Subcutaneous abdominal adipose tissue (tissue), 5 donors: ENCODE results near the gene PBX3.

ENCODE experiments used
- H3K27ac ChIP-seq: one replicate; pipeline ENCODE4 v1.7.0; 2013; ENCODE audit warnings: low read depth, mild to moderate bottlenecking, inconsistent platforms, low read length, moderate library complexity
- H3K27me3 ChIP-seq, 5 donors: one replicate each; pipeline ENCODE4 v1.7.0; 2013; ENCODE audit warnings: low read length in 5 of 5, inconsistent platforms in 1 of 5; ENCODE audit not compliant: control insufficient read depth in 5 of 5, insufficient read depth in 4 of 5
- H3K36me3 ChIP-seq, 5 donors: one replicate each; pipeline ENCODE4 v1.7.0; 2013; ENCODE audit warnings: low read length in 5 of 5; ENCODE audit not compliant: control insufficient read depth in 5 of 5, insufficient read depth in 5 of 5
- H3K4me1 ChIP-seq, 5 donors: one replicate each; pipeline ENCODE4 v1.7.0; 2013; ENCODE audit warnings: low read length in 5 of 5, mild to moderate bottlenecking in 3 of 5, moderate library complexity in 1 of 5; ENCODE audit not compliant: control insufficient read depth in 5 of 5, insufficient read depth in 5 of 5
- H3K4me3 ChIP-seq, 5 donors: one replicate each; pipeline ENCODE4 v1.7.0; 2013; ENCODE audit warnings: low read length in 5 of 5, low read depth in 1 of 5
- H3K9ac ChIP-seq, 5 donors: one replicate each; pipeline ENCODE4 v1.7.0; 2013; ENCODE audit warnings: low read length in 5 of 5, mild to moderate bottlenecking in 4 of 5, moderate library complexity in 3 of 5
- H3K9me3 ChIP-seq, 5 donors: one replicate each; pipeline ENCODE4 v1.7.0; 2013; ENCODE audit warnings: low read length in 5 of 5; ENCODE audit not compliant: control insufficient read depth in 5 of 5
- donor health status: healthy.
- donor health status: healthy.
- donor health status: healthy.
- donor health status: healthy.
- donor health status: healthy.

PBX3 gene

GRCh38 chr9:125889476-125890419, 142.6 kb downstream of the PBX3 start:
- H3K27ac ChIP-seq, result no peak overlapping the region
- H3K9ac ChIP-seq, result peak overlapping the region; percentile 32 to 75 (median 74)
- H3K4me3 ChIP-seq, result peak overlapping the region; percentile 74 to 88 (median 87)
- H3K36me3 ChIP-seq, result no peaks in the 10 kb centered on the region
- no peaks in the 10 kb centered on the region for H3K9me3 ChIP-seq
- H3K4me1 ChIP-seq, result peaks cover 4 to 16% (median 13%) of the 10 kb centered on the region in 5 donors
- H3K27me3 ChIP-seq, result no peaks in the 10 kb centered on the region

DNA sequence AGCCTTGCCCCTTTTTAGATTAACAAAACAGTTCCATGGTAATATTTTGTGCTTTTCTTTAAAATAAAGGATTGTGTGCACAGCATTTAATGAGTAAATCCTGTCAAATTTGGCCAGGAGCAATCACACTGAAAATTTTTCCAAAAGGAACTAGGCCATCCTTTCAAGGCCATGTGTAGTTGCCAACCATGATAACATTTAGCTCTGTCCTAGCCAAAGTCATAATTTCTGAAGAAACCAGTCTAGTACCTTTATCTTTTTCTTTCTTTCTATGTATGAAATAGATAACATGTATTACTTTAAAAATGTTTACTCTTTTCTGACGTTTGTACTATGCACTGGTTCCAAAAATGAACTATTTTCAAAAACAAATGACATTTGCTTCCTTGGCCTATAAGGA, 143.7 kb downstream of the PBX3 start:
- H3K36me3 ChIP-seq, result no peaks in the 10 kb centered on the region
- H3K27me3 ChIP-seq, result no peaks in the 10 kb centered on the region
- H3K27ac ChIP-seq, result no peak overlapping the region
- no peaks in the 10 kb centered on the region for H3K9me3 ChIP-seq
- no peak overlapping the region for H3K4me3 ChIP-seq
- no peak overlapping the region for H3K9ac ChIP-seq
- H3K4me1 ChIP-seq, result peaks cover 4 to 16% (median 13%) of the 10 kb centered on the region in 5 donors

GRCh38 chr9:125893277-125893676, 146.1 kb downstream of the PBX3 start:
- Histone ChIP-seq H3K9me3 (no peaks in the 10 kb centered on the region), H3K36me3 (no peaks in the 10 kb centered on the region), H3K4me3 (no peak overlapping the region), H3K4me1 (peaks cover 4 to 16% (median 13%) of the 10 kb centered on the region in 5 donors), H3K9ac (no peak overlapping the region), H3K27ac (no peak overlapping the region), H3K27me3 (no peaks in the 10 kb centered on the region)

GRCh38 chr9:125894566-125894965, 147.4 kb downstream of the PBX3 start:
- no peak overlapping the region for H3K4me3 ChIP-seq
- peaks cover 4 to 9% (median 6%) of the 10 kb centered on the region in 5 donors for H3K4me1 ChIP-seq
- no peaks in the 10 kb centered on the region for H3K9me3 ChIP-seq
- H3K36me3 ChIP-seq, result no peaks in the 10 kb centered on the region
- H3K27ac ChIP-seq, result no peak overlapping the region
- no peaks in the 10 kb centered on the region for H3K27me3 ChIP-seq
- H3K9ac ChIP-seq, result no peak overlapping the region

- Histone ChIP-seq H3K27ac (no peak overlapping the region), H3K27me3 (no peaks in the 10 kb centered on the region), H3K36me3 (no peaks in the 10 kb centered on the region), H3K4me1 (no peaks in the 10 kb centered on the region), H3K9ac (no peak overlapping the region), H3K4me3 (no peak overlapping the region), H3K9me3 (no peaks in the 10 kb centered on the region)
These were observed 149.2 kb downstream of the PBX3 start for GRCh38 chr9:125896404-125896803.

- no peak overlapping the region for H3K4me3 ChIP-seq
- H3K27ac ChIP-seq, result no peak overlapping the region
- H3K36me3 ChIP-seq, result no peaks in the 10 kb centered on the region
- no peaks in the 10 kb centered on the region for H3K9me3 ChIP-seq
- no peak overlapping the region for H3K9ac ChIP-seq
- no peaks in the 10 kb centered on the region for H3K4me1 ChIP-seq
- no peaks in the 10 kb centered on the region for H3K27me3 ChIP-seq
These were observed 149.8 kb downstream of the PBX3 start for GRCh38 chr9:125896964-125897363.

DNA sequence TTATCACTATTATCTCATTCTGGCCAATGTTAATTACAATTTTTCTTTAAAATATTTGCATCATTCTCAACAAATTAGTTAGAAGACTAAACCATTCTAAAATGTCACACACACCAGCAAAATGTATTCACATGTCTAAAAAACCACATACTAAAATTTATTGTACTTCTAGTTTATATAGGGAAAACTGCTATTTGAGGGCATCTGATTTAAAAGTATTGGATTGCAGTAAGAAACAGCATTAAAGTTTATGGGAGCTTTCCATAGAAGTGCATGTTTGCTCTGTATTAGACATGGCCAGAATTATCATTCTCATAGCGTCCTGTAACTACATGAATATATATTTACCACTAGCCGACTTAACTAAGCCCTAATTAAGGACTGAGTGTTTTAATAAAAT, 150.3 kb downstream of the PBX3 start:
- no peak overlapping the region for H3K4me3 ChIP-seq
- H3K36me3 ChIP-seq, result no peaks in the 10 kb centered on the region
- H3K9me3 ChIP-seq, result no peaks in the 10 kb centered on the region
- H3K27me3 ChIP-seq, result no peaks in the 10 kb centered on the region
- H3K27ac ChIP-seq, result no peak overlapping the region
- no peaks in the 10 kb centered on the region for H3K4me1 ChIP-seq
- no peak overlapping the region for H3K9ac ChIP-seq

DNA sequence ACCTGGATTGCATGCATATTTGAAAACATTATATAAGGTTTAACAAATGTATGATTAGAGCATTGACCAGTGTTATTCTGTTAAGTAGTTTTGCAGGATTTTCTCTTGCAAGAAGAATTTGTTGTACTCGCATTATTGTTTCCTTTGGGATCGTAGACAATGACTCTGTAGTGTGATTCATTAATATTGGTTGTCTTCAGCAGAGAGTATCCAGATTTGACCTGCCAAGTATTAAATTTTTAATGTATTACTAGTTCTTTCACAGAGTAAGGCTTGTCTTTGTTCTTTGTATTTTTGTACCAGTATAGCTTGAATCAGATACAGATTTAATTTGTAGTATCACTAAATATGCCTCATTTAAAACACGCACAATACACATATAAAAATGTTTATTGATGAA, 155.0 kb downstream of the PBX3 start:
- H3K9ac ChIP-seq, result no peak overlapping the region
- H3K9me3 ChIP-seq, result no peaks in the 10 kb centered on the region
- H3K36me3 ChIP-seq, result no peaks in the 10 kb centered on the region
- no peak overlapping the region for H3K4me3 ChIP-seq
- no peak overlapping the region for H3K27ac ChIP-seq
- H3K27me3 ChIP-seq, result no peaks in the 10 kb centered on the region
- peaks cover 0 to 7% (median 0%) of the 10 kb centered on the region in 5 donors for H3K4me1 ChIP-seq

DNA sequence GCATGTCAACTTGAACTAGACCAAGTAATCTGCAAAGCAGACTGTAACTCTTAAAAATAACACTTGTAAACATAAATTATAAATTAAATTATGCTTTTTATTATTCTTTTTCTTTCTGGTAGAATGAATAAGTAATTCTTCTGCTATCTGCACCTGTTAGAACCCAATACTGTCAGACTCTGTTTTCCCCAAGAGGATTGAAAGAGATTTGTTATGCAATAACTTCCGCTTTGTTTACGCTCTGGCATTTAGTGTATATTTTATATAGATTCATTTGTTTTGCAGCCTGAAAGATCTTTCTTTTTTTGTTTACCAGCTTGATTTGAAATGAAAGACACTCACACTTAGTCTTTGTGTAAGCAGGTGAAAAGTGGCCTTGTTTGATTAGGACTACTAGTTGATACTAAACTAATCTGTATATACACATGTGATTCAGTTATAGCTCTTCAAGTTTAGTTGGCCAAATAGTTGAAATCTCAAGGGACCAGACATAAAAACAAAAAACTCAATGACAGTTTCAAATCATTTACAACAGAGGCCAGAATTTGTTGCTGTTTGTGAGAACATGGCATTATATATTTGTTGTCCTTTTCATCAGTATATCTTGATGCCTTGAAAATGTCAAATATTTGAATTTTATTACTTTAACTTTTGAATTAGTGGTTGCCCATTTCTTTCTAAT, 155.8 kb downstream of the PBX3 start:
- Histone ChIP-seq H3K4me3 (no peak overlapping the region), H3K27me3 (no peaks in the 10 kb centered on the region), H3K9ac (no peak overlapping the region), H3K9me3 (no peaks in the 10 kb centered on the region), H3K36me3 (no peaks in the 10 kb centered on the region), H3K27ac (no peak overlapping the region), H3K4me1 (peaks cover 0 to 7% (median 0%) of the 10 kb centered on the region in 5 donors)
